Muscle of back (tissue), 10 donors: ENCODE data around the gene IL31RA. TPM values are rescaled to one million over a fixed set of nuclear protein-coding genes. Genes with fewer than 3 reads are reported as not detected.

Source experiments
- polyA plus RNA-seq, 10 donors: library from polyadenylated mRNA; unstranded; fragments of 120-200 nt; gene quantifications; one replicate each; pipeline ENCODE4 v1.2.1, GENCODE V29; 2013; ENCODE audit not compliant: insufficient read length in 10 of 10

The IL31RA gene
- polyA plus RNA-seq, 10 donors, result 0.37 to 1.8 (median 1.0) TPM

Other genes starting within 250 kb of the IL31RA start
- 10 to 100 TPM in 9 of 10 donors, 1 to 10 TPM in 1; 9.8 to 17.0 (median 13.3) TPM for gene SLC38A9, start 139.0 kb upstream of the IL31RA start, polyA plus RNA-seq
- under 1 TPM in 7 of 10 donors, not detected in 3; 0.12 to 0.90 (median 0.34) TPM for gene DDX4, start 113.3 kb upstream of the IL31RA start, polyA plus RNA-seq
- 10 to 100 TPM; 57.1 to 97.9 (median 79.8) TPM for gene IL6ST, start 143.6 kb downstream of the IL31RA start, polyA plus RNA-seq